Choroid plexus epithelial cell (primary cell): ENCODE data around the gene MNX1.

ENCODE experiments used
- DNase-seq: peaks from one replicate; pipeline ENCODE4 v3.0.0-alpha.2; 2010; ENCODE audit warnings: low read depth
- H3K4me3 ChIP-seq: 2 replicates; pipeline ENCODE4 v1.5.1; 2011; ENCODE audit warnings: low read depth, mild to moderate bottlenecking, control low read depth, low read length, moderate library complexity
- CTCF ChIP-seq: conservative IDR thresholded peaks from 2 replicates; pipeline ENCODE4 v1.5.1; 2011; ENCODE audit warnings: low read depth, mild to moderate bottlenecking, control low read depth, inconsistent platforms, low read length, moderate library complexity

Gene MNX1

GRCh38 chr7:156979711-156980110 is 30.8 kb downstream of the MNX1 start:
- DNase-seq = no peak
- no peak overlapping the region for H3K4me3 ChIP-seq
- no peak for TF ChIP-seq CTCF

GRCh38 chr7:156979007-156979606 is 31.4 kb downstream of the MNX1 start:
- no peak for TF ChIP-seq CTCF
- H3K4me3 ChIP-seq = no peak overlapping the region
- no peak for DNase-seq

GRCh38 chr7:156975620-156976019 is 34.8 kb downstream of the MNX1 start:
- H3K4me3 ChIP-seq = no peak overlapping the region
- TF ChIP-seq CTCF = no peak
- no peak for DNase-seq

GRCh38 chr7:156969972-156970420 is 40.5 kb downstream of the MNX1 start:
- H3K4me3 ChIP-seq = no peak overlapping the region
- peak; percentile 36 for DNase-seq
- peak; percentile 39 for TF ChIP-seq CTCF

- H3K4me3 ChIP-seq = no peak overlapping the region
- TF ChIP-seq CTCF = no peak
- DNase-seq = no peak
Observed at GRCh38 chr7:156968183-156968582, 42.3 kb downstream of the MNX1 start.

GRCh38 chr7:156966387-156966786 is 44.1 kb downstream of the MNX1 start:
- DNase-seq = no peak
- no peak for TF ChIP-seq CTCF
- H3K4me3 ChIP-seq = no peak overlapping the region

- H3K4me3 ChIP-seq = no peak overlapping the region
- DNase-seq = no peak
- TF ChIP-seq CTCF = no peak
Observed at GRCh38 chr7:156964971-156965370, 45.5 kb downstream of the MNX1 start.
